ENCODE data around the gene WNT3. TPM values are rescaled to one million over a fixed set of nuclear protein-coding genes. Genes with fewer than 3 reads are reported as not detected.

Gene WNT3
- total and polyA plus RNA-seq, 4 donors = 0.19 to 4.3 (median 2.7) TPM

GRCh38 chr17:46863383-46864121, 45.1 kb upstream of the WNT3 start:
- Histone ChIP-seq H3K9ac (ENCODE audit: low read depth in 1 of 2, low read length in 2 of 2) (no peak overlapping the region), H3K27me3 (ENCODE audit: control insufficient read depth in 4 of 4, insufficient read depth in 4 of 4, low read length in 3 of 4) (no peaks in the 10 kb centered on the region), H3K4me1 (ENCODE audit: control insufficient read depth in 4 of 4, insufficient read depth in 4 of 4, low read length in 3 of 4) (no peaks in the 10 kb centered on the region), H3K4me3 (ENCODE audit: low read depth in 1 of 3, low read length in 3 of 3) (no peak overlapping the region), H3K36me3 (ENCODE audit: control insufficient read depth in 4 of 4, insufficient read depth in 3 of 4, low read depth in 1 of 4, low read length in 3 of 4) (no peaks in the 10 kb centered on the region), H3K9me3 (ENCODE audit: control insufficient read depth in 4 of 4, low read length in 3 of 4) (no peaks in the 10 kb centered on the region), H3K27ac (ENCODE audit: low read depth in 1 of 2, low read length in 2 of 2) (no peak overlapping the region)
- no peak for TF ChIP-seq HNF4A (conservative IDR thresholded peaks at IDR 0.05)
- no peak for TF ChIP-seq REST (IDR thresholded peaks at IDR 0.05)
- TF ChIP-seq, protein P1, sequence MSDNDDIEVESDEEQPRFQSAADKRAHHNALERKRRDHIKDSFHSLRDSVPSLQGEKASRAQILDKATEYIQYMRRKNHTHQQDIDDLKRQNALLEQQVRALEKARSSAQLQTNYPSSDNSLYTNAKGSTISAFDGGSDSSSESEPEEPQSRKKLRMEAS (IDR thresholded peaks at IDR 0.05) = no peak
- TF ChIP-seq, protein P2, sequence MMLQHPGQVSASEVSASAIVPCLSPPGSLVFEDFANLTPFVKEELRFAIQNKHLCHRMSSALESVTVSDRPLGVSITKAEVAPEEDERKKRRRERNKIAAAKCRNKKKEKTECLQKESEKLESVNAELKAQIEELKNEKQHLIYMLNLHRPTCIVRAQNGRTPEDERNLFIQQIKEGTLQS (IDR thresholded peaks at IDR 0.05) = no peak
- no peak for TF ChIP-seq FOXA1 (IDR thresholded peaks at IDR 0.05)
- TF ChIP-seq JUND (IDR thresholded peaks at IDR 0.05) = no peak
- no peak for TF ChIP-seq EGR1 (IDR thresholded peaks at IDR 0.05; ENCODE audit: low read depth in 2 of 2)
- TF ChIP-seq YY1 (IDR thresholded peaks at IDR 0.05) = no peak
- no peak for TF ChIP-seq SP1 (IDR thresholded peaks at IDR 0.05)
- no peak for TF ChIP-seq HNF4G (IDR thresholded peaks at IDR 0.05)
- TF ChIP-seq, protein P3, sequence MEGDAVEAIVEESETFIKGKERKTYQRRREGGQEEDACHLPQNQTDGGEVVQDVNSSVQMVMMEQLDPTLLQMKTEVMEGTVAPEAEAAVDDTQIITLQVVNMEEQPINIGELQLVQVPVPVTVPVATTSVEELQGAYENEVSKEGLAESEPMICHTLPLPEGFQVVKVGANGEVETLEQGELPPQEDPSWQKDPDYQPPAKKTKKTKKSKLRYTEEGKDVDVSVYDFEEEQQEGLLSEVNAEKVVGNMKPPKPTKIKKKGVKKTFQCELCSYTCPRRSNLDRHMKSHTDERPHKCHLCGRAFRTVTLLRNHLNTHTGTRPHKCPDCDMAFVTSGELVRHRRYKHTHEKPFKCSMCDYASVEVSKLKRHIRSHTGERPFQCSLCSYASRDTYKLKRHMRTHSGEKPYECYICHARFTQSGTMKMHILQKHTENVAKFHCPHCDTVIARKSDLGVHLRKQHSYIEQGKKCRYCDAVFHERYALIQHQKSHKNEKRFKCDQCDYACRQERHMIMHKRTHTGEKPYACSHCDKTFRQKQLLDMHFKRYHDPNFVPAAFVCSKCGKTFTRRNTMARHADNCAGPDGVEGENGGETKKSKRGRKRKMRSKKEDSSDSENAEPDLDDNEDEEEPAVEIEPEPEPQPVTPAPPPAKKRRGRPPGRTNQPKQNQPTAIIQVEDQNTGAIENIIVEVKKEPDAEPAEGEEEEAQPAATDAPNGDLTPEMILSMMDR (IDR thresholded peaks at IDR 0.05; ENCODE audit: low read depth, low read length, missing input control) = no peak
- no peak for TF ChIP-seq GABPA (IDR thresholded peaks at IDR 0.05 in 1 of 2, conservative IDR thresholded peaks at IDR 0.05 in 1 of 2)
- no peak for TF ChIP-seq NR2F2 (IDR thresholded peaks at IDR 0.05)
- no peak for TF ChIP-seq TAF1 (conservative IDR thresholded peaks at IDR 0.05)
- TF ChIP-seq, protein P4, sequence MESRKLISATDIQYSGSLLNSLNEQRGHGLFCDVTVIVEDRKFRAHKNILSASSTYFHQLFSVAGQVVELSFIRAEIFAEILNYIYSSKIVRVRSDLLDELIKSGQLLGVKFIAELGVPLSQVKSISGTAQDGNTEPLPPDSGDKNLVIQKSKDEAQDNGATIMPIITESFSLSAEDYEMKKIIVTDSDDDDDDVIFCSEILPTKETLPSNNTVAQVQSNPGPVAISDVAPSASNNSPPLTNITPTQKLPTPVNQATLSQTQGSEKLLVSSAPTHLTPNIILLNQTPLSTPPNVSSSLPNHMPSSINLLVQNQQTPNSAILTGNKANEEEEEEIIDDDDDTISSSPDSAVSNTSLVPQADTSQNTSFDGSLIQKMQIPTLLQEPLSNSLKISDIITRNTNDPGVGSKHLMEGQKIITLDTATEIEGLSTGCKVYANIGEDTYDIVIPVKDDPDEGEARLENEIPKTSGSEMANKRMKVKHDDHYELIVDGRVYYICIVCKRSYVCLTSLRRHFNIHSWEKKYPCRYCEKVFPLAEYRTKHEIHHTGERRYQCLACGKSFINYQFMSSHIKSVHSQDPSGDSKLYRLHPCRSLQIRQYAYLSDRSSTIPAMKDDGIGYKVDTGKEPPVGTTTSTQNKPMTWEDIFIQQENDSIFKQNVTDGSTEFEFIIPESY (IDR thresholded peaks at IDR 0.05) = no peak
- no peak for TF ChIP-seq FOXA2 (IDR thresholded peaks at IDR 0.05)
- TF ChIP-seq RXRA (IDR thresholded peaks at IDR 0.05) = no peak
- WGBS = 86% methylated on average over 8 of the region's 8 CpGs
- no peak for DNase-seq (ENCODE audit: low spot score)
